GM04503 (cell line): ENCODE measurements around the gene WDR70.
A peak's percentile ranks its signal among the peaks of the same experiment; 100 is the strongest.

ENCODE experiments used
- DNase-seq: peaks from one replicate; pipeline ENCODE4 v3.0.0-alpha.2; 2012; ENCODE audit warnings: low read depth

Gene WDR70

GRCh38 chr5:37723162-37723961, 344.2 kb downstream of the WDR70 start:
- DNase-seq = no peak

GRCh38 chr5:37724395-37725125, 345.4 kb downstream of the WDR70 start:
- DNase-seq = peak; percentile 42

GRCh38 chr5:37725185-37725584, 346.1 kb downstream of the WDR70 start:
- DNase-seq = no peak

GRCh38 chr5:37727238-37727637, 348.1 kb downstream of the WDR70 start:
- DNase-seq = no peak

DNA sequence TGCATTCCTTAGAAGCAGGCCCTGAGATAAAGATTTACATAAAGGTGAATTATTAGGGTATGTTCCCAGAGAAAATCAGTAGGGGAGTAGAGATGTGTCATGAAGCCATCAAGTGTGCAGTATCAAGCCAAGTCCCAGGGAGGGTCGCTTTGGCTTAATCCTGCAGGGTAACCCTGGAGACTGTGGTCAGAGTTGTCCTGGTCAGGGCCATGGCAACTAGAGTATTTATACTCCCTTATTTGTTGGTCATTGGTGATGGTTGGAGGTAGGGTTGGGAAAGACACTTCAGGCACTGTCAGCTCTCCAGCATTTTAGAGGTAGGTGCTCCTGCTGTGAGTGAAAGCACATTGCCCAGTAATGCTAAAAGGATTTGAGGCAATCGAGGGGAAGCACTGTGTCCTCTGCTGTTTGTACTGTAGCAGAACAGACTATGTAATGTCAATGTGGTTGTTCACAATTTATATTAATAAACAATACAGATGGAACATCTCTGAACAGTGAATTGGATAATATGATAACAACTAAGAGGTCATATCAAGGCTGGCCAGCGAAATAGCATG, 351.9 kb downstream of the WDR70 start:
- DNase-seq = no peak

- DNase-seq = no peak
Observed at GRCh38 chr5:37734114-37734513, 355.0 kb downstream of the WDR70 start.

GRCh38 chr5:37735649-37736347, 356.7 kb downstream of the WDR70 start:
- DNase-seq = no peak

- DNase-seq = no peak
Observed at GRCh38 chr5:37736397-37736796, 357.3 kb downstream of the WDR70 start.

DNA sequence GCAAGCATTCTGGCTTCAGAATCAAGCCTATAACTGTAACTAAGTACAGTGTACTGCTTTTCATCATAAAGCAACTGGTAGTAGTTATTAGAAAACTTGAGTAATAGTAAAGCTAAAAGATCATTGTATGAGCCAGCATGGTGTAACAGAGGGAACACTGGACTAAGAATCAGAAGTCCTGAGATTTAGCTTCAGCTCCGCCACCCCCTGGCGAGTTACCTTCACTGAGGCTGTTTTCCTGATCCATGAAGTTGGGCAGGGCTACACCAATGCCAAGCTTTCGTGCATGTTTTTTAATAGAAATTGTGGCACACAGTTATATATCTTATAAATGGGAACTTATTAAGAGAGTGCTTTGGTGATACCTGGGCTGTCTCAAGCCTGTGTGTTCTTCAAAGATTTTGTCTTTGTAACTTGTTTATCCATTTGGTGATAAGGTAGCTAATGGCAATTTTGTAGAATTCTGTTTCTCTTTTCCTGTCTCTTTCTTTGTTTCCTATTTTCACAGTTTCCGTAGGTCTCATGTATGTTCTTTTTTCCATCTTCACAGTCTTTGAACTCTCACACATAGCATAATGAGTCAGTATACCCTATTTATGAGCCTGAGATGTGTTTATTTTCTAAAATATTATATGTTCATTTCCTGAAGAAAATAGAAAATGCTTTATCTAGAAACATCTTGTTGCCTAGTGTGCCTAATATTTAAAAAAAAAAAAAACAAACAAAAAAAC, 358.4 kb downstream of the WDR70 start:
- no peak for DNase-seq

DNA sequence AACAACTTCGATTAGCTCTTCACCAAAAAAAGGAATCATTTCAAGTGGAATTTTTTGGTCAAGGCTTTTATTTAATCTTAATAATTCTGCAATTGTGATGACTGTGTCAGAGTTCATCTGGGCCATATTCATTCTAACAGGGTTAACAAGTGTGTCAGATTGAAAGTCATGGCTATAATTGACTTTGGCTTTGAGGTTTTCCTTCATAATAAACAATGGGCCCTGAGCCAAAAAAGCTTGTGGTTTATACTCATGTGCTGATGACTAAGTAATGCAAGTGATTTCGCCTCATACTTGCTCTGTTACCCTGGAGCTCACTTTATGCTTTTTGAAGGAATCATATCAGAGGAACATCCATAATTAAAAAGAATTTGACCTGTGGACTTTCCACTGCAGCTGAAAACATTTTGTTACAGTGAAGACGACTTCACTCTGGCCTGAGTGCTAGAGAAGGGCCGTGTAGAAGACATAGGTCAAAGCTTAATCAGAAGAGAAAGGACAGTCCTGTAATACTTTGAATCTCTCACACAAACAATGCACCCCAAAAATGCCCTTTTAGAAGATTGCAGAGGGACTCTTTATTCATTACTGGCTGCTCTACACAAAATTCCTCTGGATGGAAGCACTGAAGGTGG, 359.1 kb downstream of the WDR70 start:
- DNase-seq = peak; percentile 92

DNA sequence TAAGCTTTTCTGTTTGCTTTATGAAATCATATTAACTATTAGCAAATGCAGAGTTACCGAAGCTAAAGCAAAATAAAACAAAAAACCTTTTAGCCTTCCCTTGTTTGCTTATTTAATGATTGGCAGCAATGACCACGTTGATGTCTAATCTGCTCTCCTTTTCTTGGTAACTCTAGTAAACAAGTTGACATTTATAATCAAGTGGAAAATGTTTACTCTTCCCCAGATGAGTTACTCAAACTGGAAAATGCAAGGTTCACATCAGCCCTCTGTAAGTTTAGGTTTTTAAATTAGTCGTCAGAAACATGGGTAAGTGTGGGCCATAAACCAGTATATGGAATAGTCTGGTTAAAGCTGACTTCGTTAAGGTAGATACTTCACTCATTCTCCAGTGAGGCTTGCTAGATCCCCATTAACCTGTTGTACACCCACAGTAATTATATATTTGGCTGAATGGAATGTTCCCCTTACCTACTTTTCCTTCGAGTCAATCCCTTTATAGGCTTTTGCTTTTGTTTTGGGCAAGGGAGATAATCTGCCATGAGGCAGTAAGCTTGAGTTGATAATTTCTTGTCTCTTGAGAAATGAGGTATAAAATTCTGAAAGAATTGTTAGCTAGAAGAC, 359.9 kb downstream of the WDR70 start:
- no peak for DNase-seq

GRCh38 chr5:37739817-37740261, 360.7 kb downstream of the WDR70 start:
- peak; percentile 74 for DNase-seq

DNA sequence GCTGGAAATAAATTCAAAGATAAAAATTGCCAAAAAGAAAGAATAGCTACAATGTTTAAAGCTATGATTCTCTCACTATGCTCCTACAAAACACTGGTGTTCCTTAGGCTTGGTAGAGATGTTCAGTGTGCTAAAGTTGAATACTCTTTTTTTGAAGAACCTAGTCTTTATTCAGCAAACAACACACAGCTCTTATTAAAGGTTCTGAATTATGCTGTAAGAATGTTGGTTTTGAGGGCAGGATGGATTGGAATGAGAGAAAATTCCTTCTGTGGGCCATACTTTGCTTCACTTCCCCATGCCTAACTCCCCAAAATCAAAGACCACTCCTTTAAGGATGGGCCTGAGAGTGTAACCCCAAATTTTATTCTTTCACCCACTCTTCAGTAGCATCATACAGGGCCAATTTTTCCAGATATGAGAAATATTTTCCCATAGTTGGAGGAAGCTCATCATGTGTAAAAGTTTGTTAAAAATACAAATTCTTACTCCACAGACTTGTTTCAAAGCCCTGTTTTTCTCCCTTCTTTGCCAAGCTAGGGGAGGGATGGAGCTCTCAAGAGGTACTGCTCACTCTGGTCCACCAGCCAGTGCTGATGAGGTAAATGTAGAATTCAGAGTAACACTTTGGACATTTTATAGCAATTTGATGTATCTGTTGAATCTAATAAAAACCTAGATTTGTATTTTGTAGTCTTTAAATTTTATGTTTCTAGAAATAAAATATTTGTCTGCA, 361.4 kb downstream of the WDR70 start:
- DNase-seq = peak; percentile 65

DNA sequence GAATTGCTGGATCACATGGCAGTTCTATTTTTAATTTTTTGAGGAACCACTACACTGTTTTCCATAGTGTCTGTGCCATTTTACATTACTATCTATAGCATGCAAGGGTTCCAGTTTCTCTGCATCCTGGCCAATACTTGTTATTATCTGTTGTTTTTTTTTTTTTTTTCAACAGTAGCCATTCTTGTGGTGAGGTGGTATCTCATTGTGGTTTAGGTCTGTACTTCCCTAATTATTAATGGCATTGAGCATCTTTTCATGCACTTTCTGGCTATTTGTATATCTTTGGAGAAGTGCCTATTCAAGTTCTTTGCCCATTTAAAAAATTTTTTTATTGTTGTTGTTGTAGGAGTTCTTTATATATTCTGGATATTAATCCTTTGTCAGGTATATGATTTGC, 363.0 kb downstream of the WDR70 start:
- DNase-seq = no peak

GRCh38 chr5:37751227-37751626, 372.1 kb downstream of the WDR70 start:
- no peak for DNase-seq

- no peak for DNase-seq
Observed at GRCh38 chr5:37754976-37755375, 375.9 kb downstream of the WDR70 start.

DNA sequence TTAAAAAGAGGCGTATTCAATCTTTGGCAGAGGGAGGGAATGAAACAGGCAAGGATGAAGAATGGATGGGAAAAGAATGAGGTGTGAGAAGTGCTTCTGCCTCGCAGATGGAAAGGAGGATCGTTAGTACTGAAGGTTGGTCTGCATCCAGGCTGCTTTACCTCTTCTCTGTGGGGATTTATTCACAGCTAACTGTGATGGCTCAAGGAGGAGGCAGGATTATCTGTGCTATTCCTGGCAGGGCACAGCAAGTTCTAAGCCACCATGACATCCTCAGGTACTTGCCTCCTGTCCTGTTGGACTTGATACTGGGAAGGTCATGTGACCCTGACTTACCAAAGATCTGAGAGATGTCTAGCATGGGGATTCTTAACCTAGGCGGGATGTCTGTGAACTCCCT, 376.5 kb downstream of the WDR70 start:
- DNase-seq = no peak

- no peak for DNase-seq
Observed at GRCh38 chr5:37756248-37756647, 377.1 kb downstream of the WDR70 start.

DNA sequence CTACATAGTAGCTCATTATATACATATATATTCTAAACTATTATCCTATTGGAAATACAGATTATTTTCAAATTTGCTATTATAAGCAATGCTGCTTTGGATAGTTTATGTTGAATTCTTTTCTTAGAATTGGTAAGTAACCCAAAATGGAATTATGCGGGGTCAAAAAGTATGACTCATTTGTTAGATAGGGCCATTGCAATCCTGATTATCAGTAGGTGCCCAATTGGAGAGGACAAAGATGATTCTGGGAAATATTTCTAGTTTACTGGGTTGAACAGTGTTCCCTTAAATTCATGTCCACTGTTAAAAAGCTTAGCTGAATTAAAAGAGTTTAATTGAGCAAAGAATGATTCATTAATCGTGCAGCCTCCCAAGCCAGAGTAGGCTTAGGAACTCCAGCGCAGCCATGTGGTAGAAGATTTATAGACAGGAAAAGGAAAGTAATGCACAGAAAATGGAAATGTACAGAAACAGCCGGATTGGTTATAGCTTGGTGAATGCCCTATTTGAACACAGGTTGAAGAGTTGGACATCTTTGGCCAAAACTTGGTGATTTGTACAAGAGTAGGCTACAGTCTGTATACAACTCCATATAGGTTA, 379.0 kb downstream of the WDR70 start:
- no peak for DNase-seq

DNA sequence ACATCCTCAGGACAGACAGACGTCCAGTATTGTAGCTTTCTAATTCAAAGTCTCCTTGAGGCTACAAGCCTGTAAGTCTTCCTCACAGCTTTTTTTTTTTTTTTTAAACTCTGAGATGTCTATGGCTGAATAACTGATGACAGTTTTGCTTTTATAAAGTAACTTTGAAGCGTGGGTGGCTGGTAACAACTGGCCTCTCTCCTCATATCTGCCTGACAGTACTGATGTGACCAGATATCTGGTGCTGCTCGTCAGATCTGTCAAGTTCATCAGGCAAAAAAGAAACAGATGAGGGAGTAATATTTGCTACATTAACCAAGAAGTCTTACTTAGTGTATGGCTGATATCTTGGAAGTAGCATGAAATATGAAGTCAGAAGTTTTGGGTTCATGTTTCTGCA, 388.1 kb downstream of the WDR70 start:
- no peak for DNase-seq
